Pancreas (tissue), 10 donors: ENCODE measurements around the gene UBQLN1. TPM values are rescaled to one million over a fixed set of nuclear protein-coding genes. Genes with fewer than 3 reads are reported as not detected.
A peak's percentile ranks its signal among the peaks of the same experiment; 100 is the strongest.
"Not testable (repeated sequence)": the region's sequence is repeated elsewhere in the genome, so short reads cannot be mapped to it uniquely, and the experiment has no call there.

Experiments
- ATAC-seq, 4 donors: fragments of 200-7000 bp; cut with Tn5 transposase; one replicate each; pipeline versions ENCODE4 v1.8.0 to v1.9.1; 2020; ENCODE audit warnings: mild to moderate bottlenecking in 4 of 4, moderate library complexity in 4 of 4
- DNase-seq, 6 donors: peaks; one replicate each; pipeline ENCODE4 v3.0.0-alpha.2; 2020
- FAIRE-seq: peaks from 2 replicates; lab custom pipeline; 2012; peaks lifted over from hg19 to GRCh38; lab: Jason Lieb, UNC
- H3K27ac ChIP-seq, 4 donors: fragments of 200-600 bp; sonication (generic); 1 replicate in 3 of 4; 2 replicates in 1 of 4; pipeline versions ENCODE4 v1.5.0 to v1.8.0; 2020
- H3K27me3 ChIP-seq, 4 donors: fragments of 200-600 bp; one replicate each; pipeline ENCODE4 v1.8.0; 2021
- H3K36me3 ChIP-seq, 3 donors: fragments of 200-600 bp; sonication (generic) in 1 of 3; one replicate each; pipeline versions ENCODE4 v1.5.0 to v1.8.0; 2020 to 2021
- H3K4me1 ChIP-seq, 3 donors: fragments of 200-600 bp; one replicate each; pipeline ENCODE4 v1.8.0; 2021
- H3K4me3 ChIP-seq, 4 donors: fragments of 200-600 bp; sonication (generic) in 2 of 4; one replicate each; pipeline versions ENCODE4 v1.5.0 to v1.8.0; 2020 to 2021
- H3K9me3 ChIP-seq, 4 donors: fragments of 200-600 bp; one replicate each; pipeline ENCODE4 v1.8.0; 2021
- CTCF ChIP-seq, 4 donors: fragments of 200-600 bp; sonication (generic) in 3 of 4; IDR thresholded peaks; one replicate each; pipeline versions ENCODE4 v1.5.0 to v1.8.0; 2021; ENCODE audit warnings: antibody characterized with exemption in 4 of 4
- WGBS, 2 donors: extraction: QIAGEN DNeasy Blood & Tissue Kit; methylation state at CpG; one replicate each; pipeline ENCODE4 v1.1.7; 2013; 5-methylcytosine and 5-hydroxymethylcytosine counted together
- intact Hi-C, 3 donors: fragments of 100-400 bp; cut with DNase I; formaldehyde crosslinking; loops; one replicate each; pipeline versions ENCODE4 v1.11.1 to v1.14.2; 2022
- polyA plus RNA-seq, 2 donors: library from polyadenylated mRNA; stranded (reverse); fragments of 200-250 nt; gene quantifications; one replicate each; pipeline ENCODE4 v1.2.3, GENCODE V29; 2013
- total RNA-seq, 6 donors: library from RNA; stranded (reverse); fragmentation: NEBNext Ultra II Directional in 4 of 6; extraction: Animal tissue kit (Norgen Biotek cat#: 25700) in 4 of 6; gene quantifications; one replicate each; pipeline versions ENCODE4 v1.2.1 to v1.2.4, GENCODE V29; 2021 to 2023
- donor health status: healthy with polysubstance abuse.
- donor health status: DM: no; HTN: no; CAD: no; lungs with moderate emphysema.
- donor health status: DM: no; HTN: no; CAD: no.
- donor health status: control.
- donor health status: control.
- donor health status: Bipolar disorder and iron deficiency.
- donor health status: DM: yes; HTN: yes; CAD: no.
- donor health status: DM: no; HTN: no; CAD: no.
- donor health status: DM: no; HTN: no; CAD: no.
- donor health status: DM: yes; HTN: yes; CAD: no.

Gene UBQLN1
- total RNA-seq (10 to 100 TPM; 31.0 to 45.9 (median 39.2) TPM), polyA plus RNA-seq (10 to 100 TPM; 14.3 to 24.1 TPM)

GRCh38 chr9:83707768-83708514, at the start of gene UBQLN1:
Gene UBQLN1 (minus strand): TSS chr9:83707958. CDS start chr9:83707679, 279 bp downstream.
- FAIRE-seq: no peak
- Histone ChIP-seq H3K27me3 (no peaks in the 10 kb centered on the region), H3K27ac (peak within 1 kb of the TSS; percentile 89 to 99 (median 96)), H3K9me3 (no peaks in the 10 kb centered on the region), H3K36me3 (no peaks in the 10 kb centered on the region), H3K4me3 (peak within 1 kb of the TSS; percentile 74 to 95 (median 88)), H3K4me1 (peaks cover 0 to 18% (median 10%) of the 10 kb centered on the region in 3 donors)
- 0 to 1% methylated on average over 48 to 67 of the region's 67 CpGs for WGBS, 2 donors
- DNase-seq: peak; percentile 94 to 98 (median 96)
- peak; percentile 92 to 96 (median 94) for ATAC-seq
- intact Hi-C loops: no loop called here
- TF ChIP-seq CTCF (IDR thresholded peaks at IDR 0.05): no peak

GRCh38 chr9:83754383-83754977, 46.7 kb upstream of the UBQLN1 start:
- ATAC-seq (no peak), FAIRE-seq (no peak), DNase-seq (no peak)
- TF ChIP-seq CTCF (IDR thresholded peaks at IDR 0.05): no peak
- Histone ChIP-seq H3K27ac (no peak overlapping the region), H3K36me3 (peaks cover 0 to 4% (median 0%) of the 10 kb centered on the region in 3 donors), H3K27me3 (no peaks in the 10 kb centered on the region), H3K4me1 (no peaks in the 10 kb centered on the region), H3K4me3 (no peak overlapping the region), H3K9me3 (no peaks in the 10 kb centered on the region)
- intact Hi-C loops: no loop called here

GRCh38 chr9:83749706-83750105, 41.9 kb upstream of the UBQLN1 start:
- DNase-seq (no peak), FAIRE-seq (no peak), ATAC-seq (no peak)
- intact Hi-C loops: no loop called here
- Histone ChIP-seq H3K36me3 (peaks cover 0 to 4% (median 0%) of the 10 kb centered on the region in 3 donors), H3K4me3 (no peak overlapping the region), H3K4me1 (no peaks in the 10 kb centered on the region), H3K9me3 (no peaks in the 10 kb centered on the region), H3K27ac (no peak overlapping the region), H3K27me3 (no peaks in the 10 kb centered on the region)
- no peak for TF ChIP-seq CTCF (IDR thresholded peaks at IDR 0.05)
- 90 to 92% methylated on average over 3 of the region's 3 CpGs for WGBS, 2 donors

GRCh38 chr9:83744206-83744605, 36.4 kb upstream of the UBQLN1 start:
- WGBS, 2 donors: 93 to 94% methylated on average over 1 of the region's 1 CpG
- peaks cover 0 to 3% (median 0%) of the 10 kb centered on the region in 3 donors for H3K36me3 ChIP-seq
- no peak overlapping the region for H3K27ac ChIP-seq
- no peaks in the 10 kb centered on the region for H3K27me3 ChIP-seq
- ATAC-seq: no peak
- intact Hi-C loops: no loop called here
- no peak overlapping the region for H3K4me3 ChIP-seq
- H3K4me1 ChIP-seq: no peaks in the 10 kb centered on the region
- DNase-seq: no peak
- no peak for FAIRE-seq
- TF ChIP-seq CTCF (IDR thresholded peaks at IDR 0.05): no peak
- no peaks in the 10 kb centered on the region for H3K9me3 ChIP-seq

GRCh38 chr9:83733739-83734138, 26.0 kb upstream of the UBQLN1 start:
- Histone ChIP-seq H3K27me3 (no peaks in the 10 kb centered on the region), H3K4me3 (no peak overlapping the region), H3K27ac (no peak overlapping the region), H3K36me3 (no peaks in the 10 kb centered on the region), H3K9me3 (no peaks in the 10 kb centered on the region), H3K4me1 (no peaks in the 10 kb centered on the region)
- FAIRE-seq: no peak
- intact Hi-C loops: no loop called here
- ATAC-seq: no peak
- WGBS, 2 donors: 96 to 99% methylated on average over 4 of the region's 4 CpGs
- no peak for DNase-seq
- TF ChIP-seq CTCF (IDR thresholded peaks at IDR 0.05): no peak

GRCh38 chr9:83728591-83729368, 21.0 kb upstream of the UBQLN1 start:
- H3K4me3 ChIP-seq, H3K36me3 ChIP-seq, H3K9me3 ChIP-seq, ATAC-seq, intact Hi-C loops, DNase-seq, H3K27me3 ChIP-seq, H3K4me1 ChIP-seq, H3K27ac ChIP-seq, FAIRE-seq: not testable (repeated sequence)
- WGBS, 2 donors: 91 to 92% methylated on average over 15 to 17 of the region's 22 CpGs
